ENCODE measurements around the gene RNASE13. TPM values are rescaled to one million over a fixed set of nuclear protein-coding genes. Genes with fewer than 3 reads are reported as not detected.

RNASE13 gene
- total RNA-seq, 2 donors from 2014 or later = not detected

- intact Hi-C loops (cut with DNase I) = no loop called here
- ATAC-seq = no peak
- peaks cover 4 to 14% of the 10 kb centered on the region in 2 donors for H3K36me3 ChIP-seq (replicated peaks in 1 of 2; ENCODE audit: insufficient read depth in 1 of 2, low read depth in 2 of 2)
Measured at GRCh38 chr14:21074398-21075272, 40.0 kb upstream of the RNASE13 start.

GRCh38 chr14:21073921-21074320, 39.3 kb upstream of the RNASE13 start:
- peaks cover 27% of the 10 kb centered on the region for H3K4me1 ChIP-seq
- 89 to 94% methylated on average over 5 to 9 of the region's 9 CpGs for whole genome bisulfite sequencing, 2 donors
- H3K27me3 ChIP-seq = no peaks in the 10 kb centered on the region
- intact Hi-C loops (cut with DNase I) = no loop called here
- H3K36me3 ChIP-seq (replicated peaks in 1 of 2; ENCODE audit: insufficient read depth in 1 of 2, low read depth in 2 of 2) = peaks cover 4 to 7% of the 10 kb centered on the region in 2 donors
- ATAC-seq = no peak
- no peak overlapping the region for H3K27ac ChIP-seq
- TF ChIP-seq CTCF (IDR thresholded peaks at IDR 0.05) (no peak), POLR2A (IDR thresholded peaks at IDR 0.05) (no peak)
- no peaks in the 10 kb centered on the region for H3K9me3 ChIP-seq
- no peak overlapping the region for H3K4me3 ChIP-seq
- no peak for DNase-seq

More at GRCh38 chr14:21074398-21075272, 40.0 kb upstream of the RNASE13 start:
- no peak for DNase-seq
- Histone ChIP-seq H3K4me1 (peaks cover 20% of the 10 kb centered on the region), H3K4me3 (no peak overlapping the region), H3K9me3 (no peaks in the 10 kb centered on the region), H3K27me3 (no peaks in the 10 kb centered on the region), H3K27ac (no peak overlapping the region)
- TF ChIP-seq POLR2A (IDR thresholded peaks at IDR 0.05) = no peak
- no peak for TF ChIP-seq CTCF (IDR thresholded peaks at IDR 0.05)
- 79 to 84% methylated on average over 19 to 26 of the region's 26 CpGs for WGBS, 2 donors

- Histone ChIP-seq H3K9me3 (no peaks in the 10 kb centered on the region), H3K27me3 (no peaks in the 10 kb centered on the region), H3K4me3 (no peak overlapping the region), H3K36me3 (replicated peaks in 1 of 2; ENCODE audit: insufficient read depth in 1 of 2, low read depth in 2 of 2) (peaks cover 0 to 2% of the 10 kb centered on the region in 2 donors), H3K27ac (peak overlapping the region in 3 of 4 donors; percentile 4 to 90 (median 84)), H3K4me1 (peaks cover 34% of the 10 kb centered on the region)
- no peak for TF ChIP-seq CTCF (IDR thresholded peaks at IDR 0.05)
- 61 to 90% methylated on average over 8 to 9 of the region's 9 CpGs for WGBS, 2 donors
- DNase-seq (peak in 2 of 4 donors; percentile 32 to 61), ATAC-seq (no peak)
- intact Hi-C loops (cut with DNase I) = no loop called here
Measured at GRCh38 chr14:21072781-21073339, 38.3 kb upstream of the RNASE13 start.

GRCh38 chr14:21072031-21072473, 37.4 kb upstream of the RNASE13 start:
- H3K4me3 ChIP-seq = no peak overlapping the region
- TF ChIP-seq POLR2A (IDR thresholded peaks at IDR 0.05) (no peak), CTCF (IDR thresholded peaks at IDR 0.05) (no peak)
- H3K27me3 ChIP-seq = no peaks in the 10 kb centered on the region
- peaks cover 34% of the 10 kb centered on the region for H3K4me1 ChIP-seq
- DNase-seq (peak in 1 of 4 donors; percentile 51), ATAC-seq (no peak)
- intact Hi-C loops (cut with DNase I) = no loop called here
- no peaks in the 10 kb centered on the region for H3K9me3 ChIP-seq
- 41 to 46% methylated on average over 4 of the region's 4 CpGs for WGBS, 2 donors
- peaks cover 0 to 2% of the 10 kb centered on the region in 2 donors for H3K36me3 ChIP-seq (replicated peaks in 1 of 2; ENCODE audit: insufficient read depth in 1 of 2, low read depth in 2 of 2)
- H3K27ac ChIP-seq = peak overlapping the region in 3 of 4 donors; percentile 84 to 90 (median 89)

Measured in body of pancreas (tissue), 4 donors.